OCI-M2 (cell line): ENCODE measurements around the gene TMEM11.

ENCODE experiments used
- DNase-seq: peaks from one replicate; lab custom pipeline; 2025; ENCODE audit not compliant: unreplicated experiment; lab: John Stamatoyannopoulos, UW

TMEM11 gene

DNA sequence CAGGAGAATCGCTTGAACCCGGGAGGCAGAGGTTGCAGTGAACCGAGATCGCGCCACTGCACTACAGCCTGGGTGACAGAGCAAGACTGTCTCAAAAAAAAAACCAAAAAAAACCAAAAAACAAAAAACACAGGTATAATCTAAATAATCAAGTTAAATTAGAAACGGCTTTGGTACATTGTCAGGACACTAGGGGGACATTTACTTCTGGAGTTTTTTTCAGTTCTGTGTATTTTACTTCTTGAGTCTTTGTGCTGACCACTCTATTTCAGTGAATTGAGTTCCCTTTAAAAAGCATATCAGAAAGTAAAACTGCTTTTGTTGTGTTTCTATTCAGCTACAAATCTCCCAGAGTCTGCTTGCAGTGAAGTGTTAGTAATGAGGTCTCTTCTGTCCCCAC is 50.9 kb downstream of the TMEM11 start:
- no peak for DNase-seq

DNA sequence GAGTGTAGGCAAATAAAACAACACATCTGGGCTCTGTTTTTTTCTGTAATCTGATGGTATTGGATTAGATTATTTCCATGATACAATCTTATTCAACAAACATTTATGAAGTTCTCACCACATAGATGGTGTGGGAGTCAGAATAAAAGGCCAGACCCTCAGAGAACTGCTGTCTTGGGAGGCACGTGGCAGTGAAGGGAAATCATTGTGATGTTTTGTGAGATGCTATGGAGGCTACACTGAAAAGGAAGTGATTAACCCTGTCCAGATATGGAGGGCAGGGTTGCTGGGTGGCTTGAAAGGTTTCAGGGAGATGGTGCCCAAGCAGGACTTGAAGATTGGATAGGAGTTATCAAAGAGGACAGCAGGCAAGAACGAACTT is 51.6 kb downstream of the TMEM11 start:
- no peak for DNase-seq

DNA sequence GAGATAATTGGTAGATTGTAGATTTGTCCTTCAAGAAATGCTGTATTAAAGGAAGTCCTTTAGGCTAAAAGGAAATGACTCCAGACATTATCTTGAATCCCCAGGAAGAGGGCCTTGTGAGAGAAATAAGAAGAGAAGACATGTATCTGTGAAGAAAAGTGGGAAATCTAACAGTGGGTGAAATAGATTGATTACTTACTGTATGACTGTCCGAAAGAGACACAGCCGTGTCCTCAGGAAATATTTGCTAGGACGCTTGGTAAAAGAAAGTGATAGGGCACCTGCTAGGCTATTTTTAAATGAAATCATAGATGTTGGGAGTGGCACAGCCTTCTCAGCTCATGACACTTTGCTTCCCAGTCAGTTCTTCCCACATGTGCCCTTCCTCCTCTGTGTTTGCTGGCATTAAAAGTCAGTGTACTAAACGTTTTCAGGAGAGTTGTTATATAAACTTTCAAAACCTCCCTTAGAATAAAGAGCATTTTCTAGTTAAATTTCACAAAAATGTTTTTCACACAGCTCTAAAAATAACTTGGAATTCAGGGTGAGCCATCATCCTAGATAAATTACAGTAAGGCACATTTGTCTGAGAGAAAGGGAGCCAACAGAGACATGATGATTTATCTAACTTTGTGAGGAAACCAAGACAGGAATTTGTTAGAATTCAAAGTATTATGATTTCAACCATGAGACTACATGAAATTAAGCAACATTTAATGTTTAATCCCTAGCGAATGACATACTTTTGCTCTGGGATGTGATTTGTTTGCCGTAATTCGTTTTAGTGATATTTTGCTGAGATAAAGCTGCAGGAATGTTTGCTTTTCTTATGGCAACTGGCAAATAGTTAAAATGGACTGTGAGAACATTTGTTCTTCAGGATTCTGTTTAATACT is 52.2 kb downstream of the TMEM11 start:
- no peak for DNase-seq

DNA sequence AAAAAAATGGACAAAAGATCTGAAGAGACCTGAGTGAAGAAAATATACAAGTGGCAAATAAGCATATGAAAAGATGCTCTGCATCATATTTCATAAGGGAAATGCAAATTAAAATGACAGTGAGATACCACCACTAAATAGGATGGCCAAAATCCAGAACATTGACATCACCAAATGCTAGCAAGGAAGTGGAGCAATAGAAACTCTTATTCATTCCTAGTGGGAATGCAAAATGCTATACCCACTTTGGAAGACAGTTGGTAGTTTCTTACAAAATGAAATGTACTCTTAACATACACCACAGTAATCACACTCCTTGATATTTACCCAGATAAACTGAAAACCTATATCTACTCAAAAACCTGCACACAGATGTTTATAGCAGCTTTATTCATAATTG is 53.6 kb downstream of the TMEM11 start:
- DNase-seq, result no peak

DNA sequence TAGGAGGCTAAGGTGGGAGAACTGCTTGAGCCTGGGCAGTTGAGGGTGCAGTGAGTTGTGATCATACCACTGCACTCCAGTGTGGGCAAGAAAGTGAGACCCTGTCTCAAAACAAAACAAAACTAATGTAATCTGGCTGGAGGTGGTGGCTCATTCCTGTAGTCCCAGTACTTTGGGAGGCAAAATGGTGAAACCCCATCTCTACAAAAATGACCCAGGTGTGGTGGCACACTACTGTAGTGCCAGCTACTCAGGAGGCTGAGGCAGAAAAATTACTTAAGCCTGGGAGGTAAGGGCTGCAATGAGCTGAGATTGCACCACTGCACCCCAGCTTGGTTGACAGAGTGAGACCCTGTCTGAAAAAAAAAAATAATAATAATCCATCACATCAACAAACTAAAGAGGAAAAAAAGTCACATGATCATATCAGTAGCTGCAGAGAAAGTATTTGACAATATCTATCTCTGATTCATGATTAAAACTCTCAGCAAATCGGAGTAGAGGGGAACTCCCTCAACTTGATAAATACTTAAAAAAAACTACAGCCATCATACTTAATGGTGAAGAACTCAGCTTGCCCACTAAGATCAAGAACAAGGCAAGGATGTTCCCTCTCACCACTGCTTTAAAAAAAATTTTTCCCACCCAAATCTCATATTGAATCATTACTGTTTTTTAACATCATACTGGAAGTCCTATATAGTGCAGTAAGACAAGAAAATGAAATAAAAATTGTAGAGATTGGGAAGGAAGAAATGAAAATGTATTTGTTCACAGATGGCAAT is 56.2 kb downstream of the TMEM11 start:
- DNase-seq, result no peak

DNA sequence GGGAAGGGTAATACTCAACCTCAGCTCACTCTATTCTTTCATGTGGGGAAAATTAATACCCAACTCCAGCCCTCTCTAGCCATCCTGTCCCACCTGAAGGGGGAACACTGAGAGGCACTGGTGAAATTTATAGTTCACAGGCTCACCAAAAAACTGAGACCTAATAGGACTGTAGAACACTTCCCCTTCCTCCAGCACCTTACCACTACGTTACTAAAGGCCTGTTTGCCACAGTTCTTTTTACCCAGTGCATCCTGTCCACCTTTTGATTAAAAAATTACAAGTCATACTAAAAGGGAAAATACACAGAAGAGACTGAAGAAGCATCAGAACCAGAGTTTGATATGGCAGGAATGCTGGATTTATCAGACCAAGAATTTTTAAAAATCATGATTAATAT is 61.2 kb downstream of the TMEM11 start:
- no peak for DNase-seq

DNA sequence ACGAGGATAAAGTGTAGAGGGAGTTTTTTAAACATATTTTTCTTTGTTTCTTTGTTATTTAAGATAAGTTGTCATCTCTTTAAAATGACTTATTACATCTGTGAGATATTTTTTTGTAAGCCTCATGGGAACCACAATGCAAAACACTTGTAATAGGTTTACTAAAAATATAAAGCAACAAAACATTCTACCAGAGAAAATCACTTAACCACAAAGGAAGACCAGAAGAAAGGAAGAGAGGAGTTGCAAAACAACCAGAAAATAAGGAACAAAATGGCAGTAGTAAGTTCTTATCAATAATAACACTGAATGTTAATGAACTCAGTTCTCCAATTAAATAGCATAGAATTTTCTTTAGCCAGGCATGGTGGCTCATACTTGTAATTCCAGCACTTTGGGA is 64.3 kb downstream of the TMEM11 start:
- no peak for DNase-seq
